Measurements from ENCODE around the gene HMGN1.
A peak's percentile ranks its signal among the peaks of the same experiment; 100 is the strongest.

Gene HMGN1

DNA sequence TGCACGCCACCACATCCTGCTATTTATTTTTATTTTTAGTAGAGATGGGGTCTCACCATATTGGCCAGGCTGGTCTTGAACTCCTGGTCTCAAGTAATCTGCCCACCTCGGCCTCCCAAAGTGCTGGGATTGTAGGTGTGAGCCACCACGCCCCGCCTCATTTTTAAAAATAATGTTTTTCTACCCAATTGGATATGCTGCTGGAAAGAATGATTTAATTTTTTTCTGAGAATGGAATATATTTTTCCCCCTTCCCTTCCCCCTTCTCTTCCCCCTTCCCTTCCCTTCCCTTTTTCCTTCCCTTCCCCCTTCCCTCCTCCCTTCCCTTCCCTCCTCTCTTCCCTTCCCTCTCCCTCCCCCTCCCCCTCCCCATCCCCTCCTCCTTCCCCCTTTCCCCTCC, 17.7 kb upstream of the HMGN1 start:
- no peak for DNase-seq

DNA sequence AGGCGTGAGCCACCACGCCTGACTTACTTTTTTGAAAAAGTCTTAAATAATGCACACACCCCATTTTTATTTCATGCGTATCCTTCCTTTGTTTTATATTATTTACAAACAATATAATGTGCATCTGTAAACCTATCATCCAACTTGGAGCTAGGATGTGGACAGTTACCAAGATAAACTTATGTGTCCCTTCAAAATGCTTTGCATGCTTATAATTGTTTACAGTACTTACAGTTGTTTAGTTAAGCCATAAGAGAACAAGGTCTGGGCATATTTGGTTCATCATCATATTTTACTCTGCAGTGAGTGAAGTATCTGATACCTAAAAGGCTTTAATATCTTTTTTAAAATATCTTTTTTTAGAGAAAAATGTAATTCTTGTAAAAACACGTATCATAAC, 16.1 kb upstream of the HMGN1 start:
- no peak for DNase-seq

DNA sequence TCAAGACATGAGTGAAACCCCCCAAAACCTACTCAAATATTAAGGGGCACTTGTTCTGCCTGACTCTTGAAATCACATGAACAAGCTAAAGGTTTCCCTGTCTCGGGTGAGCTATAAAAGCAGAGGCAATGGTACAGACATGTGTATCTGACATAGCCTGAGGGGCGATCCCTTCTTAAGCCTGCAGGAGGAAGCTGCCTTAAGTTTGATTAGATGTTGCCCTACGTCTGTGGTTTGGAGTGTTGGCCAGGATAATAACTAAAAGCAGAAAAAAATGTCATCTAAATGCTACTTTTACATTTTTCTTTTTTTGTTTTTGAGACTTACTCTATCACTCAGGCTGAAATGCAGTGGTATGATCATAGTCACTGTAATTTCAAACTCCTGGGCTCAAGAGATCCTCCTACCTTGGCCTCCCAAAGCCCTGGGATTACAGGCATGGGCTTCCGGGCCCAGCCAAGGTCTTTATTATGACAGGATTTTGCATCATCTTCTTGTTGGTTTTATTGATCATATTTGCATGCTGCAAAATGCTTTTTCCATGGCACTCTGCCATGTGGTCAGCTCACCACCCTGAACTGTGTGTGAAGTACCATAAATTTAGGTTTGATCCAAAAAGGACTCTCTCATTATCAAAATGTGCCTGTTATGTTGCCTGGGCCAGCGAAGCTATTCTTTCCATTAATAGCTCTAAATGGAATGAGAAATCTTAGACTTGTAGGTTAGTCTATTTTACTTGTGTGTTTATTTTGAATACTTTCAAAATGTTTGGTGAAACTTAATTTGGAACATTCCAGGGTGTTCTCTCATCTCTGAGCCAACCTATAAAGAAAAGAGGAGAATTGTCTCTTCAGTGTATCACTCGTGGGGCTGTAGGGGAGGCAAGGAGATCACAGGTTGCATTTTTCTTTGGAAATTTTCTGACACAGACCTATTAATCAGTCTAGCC, 15.0 kb upstream of the HMGN1 start:
- no peak for DNase-seq

DNA sequence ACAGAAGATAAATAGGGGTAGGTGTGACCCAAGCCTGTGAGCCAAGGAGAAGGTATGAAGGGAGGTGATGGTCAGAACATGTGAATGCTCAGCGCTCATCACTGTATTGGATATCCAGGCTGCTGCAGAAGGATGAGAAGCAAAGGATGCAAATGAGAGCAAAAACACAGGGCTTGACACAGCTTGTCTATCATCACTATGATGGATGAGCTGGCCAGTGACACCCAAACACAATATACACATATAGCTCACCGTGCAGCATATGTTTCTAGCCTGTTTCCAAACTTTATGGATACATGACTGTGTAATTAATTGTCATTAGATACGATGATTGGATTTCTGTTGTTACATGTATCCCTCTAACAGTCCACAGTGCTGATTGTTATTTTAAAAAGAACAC, 13.8 kb upstream of the HMGN1 start:
- DNase-seq = no peak

DNA sequence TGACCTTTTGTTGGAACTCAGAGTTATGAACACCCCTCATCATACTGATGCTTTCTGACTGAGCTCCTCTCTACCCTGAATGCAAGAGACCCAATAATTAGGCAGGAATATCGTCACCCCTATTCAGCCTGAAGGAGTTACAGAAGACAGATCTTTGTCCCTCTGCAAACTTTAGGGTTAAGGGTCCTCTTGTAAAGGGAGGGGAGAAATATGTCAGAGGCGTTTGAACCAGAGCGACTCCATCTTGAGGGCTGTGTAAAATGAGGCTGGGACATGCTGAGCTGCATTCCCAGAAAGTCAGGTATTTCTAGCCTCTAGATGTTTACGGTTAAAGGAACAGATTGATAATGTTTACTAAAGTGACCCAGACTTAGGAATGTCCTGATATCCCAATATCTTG, 10.5 kb upstream of the HMGN1 start:
- DNase-seq = no peak

DNA sequence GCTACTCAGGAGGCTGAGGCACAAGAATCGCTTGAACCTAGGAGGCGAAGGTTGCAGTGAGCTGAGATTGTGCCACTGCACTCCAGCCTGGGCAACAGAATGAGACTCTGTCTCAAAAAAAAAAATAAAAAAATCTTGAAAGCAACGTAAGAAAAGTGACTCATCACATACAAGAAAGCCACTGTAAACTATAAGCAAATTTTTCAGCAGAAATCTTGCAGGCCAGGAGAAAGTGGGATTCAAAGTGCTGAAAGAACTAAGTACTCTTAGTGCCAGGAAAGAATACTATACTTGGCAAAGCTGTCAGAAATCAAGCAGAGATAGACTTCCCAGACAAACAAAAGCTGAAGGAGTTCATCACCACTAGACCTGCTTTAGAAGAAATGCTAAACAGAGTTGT, 4.4 kb upstream of the HMGN1 start:
- no peak for DNase-seq

DNA sequence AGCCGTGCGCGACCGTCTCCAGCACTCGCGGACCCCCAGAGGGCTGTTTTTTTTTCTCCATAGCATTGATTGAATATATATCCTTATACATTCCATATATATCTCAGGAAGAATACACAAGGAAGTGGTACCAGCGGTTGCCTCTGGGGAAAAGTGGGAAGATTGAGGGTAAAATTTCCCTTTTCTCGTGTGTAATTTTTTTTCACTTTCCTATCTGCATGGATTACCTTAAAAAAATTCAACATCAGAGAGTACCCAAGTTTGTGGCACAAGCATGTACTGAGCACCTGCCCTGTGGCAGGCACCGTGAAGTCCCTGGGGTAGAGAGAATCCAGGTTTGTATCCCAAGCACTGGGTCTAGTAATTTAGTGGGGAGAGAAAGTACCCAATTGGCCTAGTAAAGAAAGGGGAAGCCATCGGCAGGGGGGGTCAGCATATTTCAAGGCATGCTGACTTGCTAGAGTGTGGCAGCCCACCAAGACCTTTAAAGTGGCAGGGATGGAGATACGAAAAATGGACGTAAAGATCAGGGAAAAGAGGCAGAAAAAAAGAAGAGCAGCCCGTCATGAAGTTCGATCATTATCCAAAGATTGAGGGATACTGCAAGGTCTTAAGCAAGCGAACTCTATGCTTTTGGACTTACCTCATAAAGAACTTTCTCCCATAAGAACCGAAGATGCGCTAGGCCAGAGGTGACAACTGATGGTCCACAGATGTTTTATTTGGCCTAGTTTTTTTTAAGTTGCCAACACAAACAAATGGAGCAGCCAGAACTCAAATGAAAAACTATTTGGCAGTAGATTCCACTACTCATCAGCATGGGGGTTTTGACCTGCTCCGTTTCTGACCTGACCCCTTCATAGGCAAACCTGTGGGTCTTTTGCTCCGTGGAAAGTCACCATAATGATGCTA, 1.5 kb upstream of the HMGN1 start:
- DNase-seq = no peak

DNA sequence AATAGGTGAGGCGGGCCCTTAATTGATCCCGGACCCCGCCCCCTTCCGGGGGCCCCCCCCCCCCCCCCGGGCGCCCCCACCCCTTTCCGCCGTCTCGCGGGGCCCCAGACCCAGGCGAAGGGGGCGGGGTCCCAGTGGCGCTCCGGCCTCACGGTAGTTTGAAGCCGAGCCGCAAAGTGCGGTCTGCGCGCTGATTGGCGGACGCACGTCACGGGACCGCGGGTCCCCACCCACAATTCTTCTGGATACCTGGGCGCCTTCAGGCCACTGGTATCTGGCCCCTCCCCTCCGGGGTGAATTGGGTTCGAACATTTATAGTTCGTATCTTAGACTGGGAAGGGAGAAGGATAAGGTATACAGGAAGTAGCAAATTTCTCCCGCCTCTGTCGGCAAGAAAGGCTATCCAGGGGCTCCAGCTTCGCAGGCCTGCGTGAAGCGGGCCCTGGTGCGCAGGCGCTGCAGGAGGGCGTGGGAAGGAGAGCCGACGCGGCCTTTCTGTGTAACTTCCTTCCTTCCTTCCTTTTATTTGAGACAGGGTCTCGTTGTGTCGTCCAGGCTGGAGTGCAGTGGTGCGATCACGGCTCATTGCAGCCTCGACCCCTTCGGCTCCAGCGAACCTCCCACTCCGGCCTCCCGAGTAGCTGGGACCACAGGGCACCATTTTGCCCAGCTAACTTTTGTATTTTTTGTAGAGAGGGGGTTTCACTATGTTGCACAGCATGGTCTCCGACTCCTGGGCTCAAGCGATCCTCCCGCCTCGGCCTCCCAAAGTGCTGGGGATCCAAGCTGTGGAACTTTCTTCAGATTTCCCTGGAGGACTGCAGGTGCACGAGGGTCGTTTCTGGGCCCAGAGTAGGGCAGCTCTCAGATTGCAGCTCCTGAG, 564 bp upstream of the HMGN1 start:
- peak; percentile 29 for DNase-seq

DNA sequence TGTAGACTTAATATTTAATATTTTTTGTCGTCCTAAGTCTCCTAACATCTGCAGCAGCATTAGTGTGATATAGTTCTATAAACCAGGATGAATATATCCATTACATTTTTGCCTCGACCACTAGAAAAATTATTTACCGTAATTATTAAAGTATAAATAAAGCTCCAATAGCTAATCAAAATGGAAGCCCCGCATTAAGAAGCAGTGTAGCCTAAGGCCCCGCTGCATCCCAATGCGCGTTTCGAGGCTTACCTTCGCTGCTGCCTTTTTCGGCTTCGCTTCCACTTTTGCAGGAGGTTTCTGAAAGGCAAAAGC, 891 bp downstream of the HMGN1 start:
- DNase-seq = no peak

DNA sequence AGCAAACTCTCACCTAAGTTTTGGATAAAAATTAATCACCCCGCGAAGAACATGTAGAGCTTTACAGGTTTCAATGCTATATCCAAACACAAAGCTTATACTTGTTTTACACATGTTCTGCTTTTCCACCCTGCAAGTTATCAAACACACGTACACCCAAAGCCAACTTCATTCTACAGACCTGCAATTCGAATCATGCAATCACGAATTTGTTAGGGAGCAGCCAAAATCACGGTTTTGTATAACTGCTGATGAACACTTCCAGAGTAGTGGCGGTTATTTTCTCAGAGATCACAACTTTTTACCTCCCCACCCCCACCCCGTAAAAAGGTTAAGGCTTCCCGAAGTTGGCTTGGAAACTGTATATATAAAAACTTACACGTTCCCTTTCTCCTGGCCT, 1.4 kb downstream of the HMGN1 start:
- no peak for DNase-seq

DNA sequence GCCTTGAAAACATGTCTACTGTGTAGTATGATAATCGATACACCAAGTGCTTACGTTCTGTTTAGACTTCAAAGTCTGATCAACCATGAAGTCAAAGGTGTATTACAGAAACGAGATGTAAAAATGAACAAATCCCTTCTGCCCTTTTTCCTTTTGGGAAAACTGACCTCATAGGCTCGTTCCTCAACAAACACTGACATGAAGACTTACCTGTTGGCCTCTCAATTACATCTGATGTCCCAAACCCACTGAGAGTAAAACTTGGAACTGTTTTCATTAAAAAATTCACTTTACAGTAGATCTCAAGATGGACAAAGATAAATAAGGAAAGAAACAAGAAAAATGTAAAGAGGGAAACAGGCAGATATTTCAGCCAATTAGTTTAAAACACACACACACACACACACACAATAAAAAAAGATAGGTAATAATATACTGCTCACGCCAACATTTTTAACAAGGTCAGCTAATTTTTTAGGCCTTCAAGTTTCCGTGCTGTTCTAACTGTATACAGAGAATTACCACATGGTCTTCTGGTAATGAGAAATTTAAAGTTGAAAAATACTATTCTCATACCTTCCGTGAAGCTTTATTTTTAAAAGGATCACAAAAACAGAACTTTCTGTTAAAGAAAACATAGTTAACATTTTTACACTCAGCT, 2.1 kb downstream of the HMGN1 start:
- DNase-seq = no peak

DNA sequence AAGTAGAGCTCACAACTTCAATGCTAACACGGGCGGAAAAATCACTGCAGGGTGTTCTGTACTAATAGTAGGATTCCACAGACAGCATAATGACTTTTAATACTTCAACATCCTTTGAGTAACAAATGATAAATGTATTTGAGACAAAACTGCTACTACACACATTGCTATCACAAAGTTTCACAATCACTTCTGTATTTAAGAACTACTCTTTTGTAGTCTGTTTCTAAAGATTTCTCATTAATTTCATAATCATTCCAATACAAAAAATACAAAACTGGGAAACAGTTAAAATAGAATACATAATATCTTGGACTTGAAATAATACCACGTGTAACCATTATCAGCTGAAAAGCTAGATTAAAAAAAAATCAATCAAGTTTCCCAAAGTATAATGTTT, 2.7 kb downstream of the HMGN1 start:
- no peak for DNase-seq

DNA sequence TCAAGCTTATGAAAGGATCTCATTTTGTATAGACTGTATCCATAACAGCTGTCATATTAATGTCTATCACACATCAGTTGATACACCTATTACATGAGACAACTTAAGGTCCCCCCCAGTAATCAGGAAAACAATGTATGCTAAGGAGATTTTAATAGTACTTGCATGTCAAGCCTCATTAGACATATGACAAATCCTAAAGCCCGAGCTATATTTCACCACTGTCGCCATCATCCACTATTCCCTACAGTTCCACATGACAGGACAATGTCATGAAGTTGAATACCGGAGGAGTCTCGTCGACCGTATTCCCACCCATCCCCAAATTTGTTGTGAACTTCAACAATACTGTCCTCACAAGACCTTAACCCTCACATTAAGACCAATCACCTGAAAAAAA, 3.4 kb downstream of the HMGN1 start:
- DNase-seq = no peak

DNA sequence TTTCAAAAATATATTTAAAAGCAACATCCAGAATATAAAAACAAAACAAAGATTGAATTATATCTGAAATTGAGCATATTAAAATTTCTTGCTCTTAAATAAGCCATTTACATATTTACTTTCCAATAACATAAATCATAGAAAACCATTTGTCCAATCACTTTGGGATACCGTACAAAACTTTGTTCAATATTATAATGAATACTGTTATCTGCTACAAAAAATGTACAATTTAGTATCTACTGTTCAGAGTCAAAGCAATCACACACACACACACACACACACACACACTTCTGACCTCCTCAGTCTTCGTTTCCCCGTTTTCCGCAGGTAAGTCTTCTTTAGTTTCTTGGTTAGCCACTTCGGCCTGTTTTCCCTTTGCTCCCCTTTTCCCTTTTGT, 4.0 kb downstream of the HMGN1 start:
- DNase-seq = no peak

DNA sequence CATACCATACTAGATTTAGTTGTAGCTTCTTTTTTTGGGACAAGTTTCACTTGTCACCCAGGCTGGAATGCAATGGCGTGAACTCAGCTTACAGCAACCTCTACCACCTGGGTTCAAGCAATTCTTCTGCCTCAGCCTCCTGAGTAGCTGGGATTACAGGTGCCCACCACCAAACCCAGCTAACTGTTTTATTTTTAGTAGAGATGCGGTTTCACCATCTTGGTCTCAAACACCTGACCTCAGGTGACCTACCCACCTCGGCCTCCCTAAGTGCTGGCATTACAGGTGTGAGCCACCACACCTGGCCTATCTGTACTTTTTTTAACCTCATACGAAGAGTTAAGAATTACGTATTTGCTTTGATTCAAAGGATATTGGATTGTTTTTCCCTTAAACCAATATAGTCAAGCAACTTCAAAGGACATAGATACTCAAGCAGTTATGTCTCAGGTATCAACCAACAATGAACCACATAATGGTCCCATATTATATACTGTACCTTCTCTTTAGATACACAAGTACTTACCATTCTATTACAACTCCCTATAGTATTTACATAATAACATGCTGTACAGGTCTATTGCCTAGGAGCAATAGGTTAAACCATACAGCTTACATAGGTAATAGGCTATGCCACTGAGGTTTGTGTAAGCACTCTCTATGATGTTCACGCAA, 7.5 kb downstream of the HMGN1 start:
- no peak for DNase-seq

DNA sequence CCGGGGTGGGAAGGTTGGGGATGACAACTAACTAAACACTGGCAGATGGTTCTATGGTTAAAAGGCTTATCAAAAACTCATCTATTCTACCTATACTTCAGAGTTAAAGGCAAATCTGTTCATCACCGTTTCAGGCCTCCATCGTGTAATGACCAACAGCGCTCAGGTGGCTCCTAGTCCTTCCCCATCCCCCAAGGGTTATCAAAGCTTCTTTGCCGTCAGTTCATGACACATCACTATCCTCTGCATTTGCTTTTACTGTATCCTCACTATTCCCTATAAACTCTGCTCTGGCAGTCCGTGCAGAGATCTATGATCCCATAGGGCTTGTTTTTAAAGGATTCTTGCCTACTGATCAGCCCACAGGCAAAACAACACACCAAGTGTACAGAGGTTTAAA, 8.2 kb downstream of the HMGN1 start:
- DNase-seq = no peak

DNA sequence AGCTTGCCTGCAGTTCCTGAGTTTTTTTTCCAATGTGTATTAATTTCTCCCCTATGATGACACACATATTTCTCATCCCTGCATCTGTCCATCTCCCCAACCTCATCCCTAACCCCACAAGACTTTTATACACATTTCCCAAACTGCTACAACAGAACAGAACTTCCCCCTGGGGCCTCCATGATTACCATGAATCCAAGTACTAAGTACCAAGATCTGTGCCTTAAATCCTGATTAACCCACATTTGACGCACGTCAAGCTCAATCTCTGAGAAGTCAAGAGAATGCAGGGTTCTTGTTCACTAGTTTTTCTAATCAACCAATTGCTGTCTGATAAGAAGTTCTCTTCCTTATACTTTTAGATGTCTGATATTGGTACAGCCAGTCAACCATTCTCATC, 9.7 kb downstream of the HMGN1 start:
- DNase-seq = no peak

DNA sequence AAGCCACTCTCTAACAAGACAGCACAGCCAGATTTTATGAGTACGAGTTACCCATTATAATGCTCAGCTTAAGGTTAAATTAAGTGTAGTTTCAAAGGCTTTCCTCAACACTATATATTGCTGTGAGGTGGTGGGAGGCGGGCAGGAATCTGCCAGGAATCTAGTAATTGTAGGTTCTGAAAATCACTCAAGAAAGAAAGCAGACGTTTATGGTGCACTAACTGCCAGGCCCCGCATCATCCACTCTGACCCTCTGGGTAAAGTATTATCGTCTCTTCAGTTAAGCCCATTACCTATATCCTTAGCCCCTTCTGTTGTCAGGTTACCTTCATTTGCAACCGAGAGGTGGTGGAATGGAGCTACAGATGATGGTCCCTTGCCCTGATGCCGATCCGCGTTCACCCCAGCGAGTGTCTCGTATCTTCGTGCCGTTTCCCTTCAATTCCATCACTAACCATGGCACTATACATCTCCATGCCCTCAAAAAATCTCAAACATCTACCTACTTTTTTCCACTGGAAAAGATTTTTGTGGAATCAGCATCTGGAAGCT, 12.4 kb downstream of the HMGN1 start:
- no peak for DNase-seq

DNA sequence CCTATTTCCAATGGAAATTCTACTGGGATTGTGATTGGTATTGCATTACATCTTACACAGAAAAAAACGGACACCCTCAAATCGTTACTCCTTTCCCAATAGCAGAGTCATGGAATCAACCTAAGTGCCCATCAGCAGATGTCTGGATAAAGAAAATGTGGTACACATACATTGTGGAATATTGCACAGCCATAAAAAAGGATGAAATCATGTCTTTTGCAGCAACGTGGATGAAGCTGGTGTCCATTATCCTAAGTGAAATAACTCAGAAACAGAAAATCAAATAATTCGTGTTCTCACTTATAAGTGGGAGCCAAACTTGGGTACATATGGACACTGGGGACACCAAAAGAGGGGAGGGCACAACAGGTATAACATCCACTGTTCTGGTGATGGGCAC, 14.3 kb downstream of the HMGN1 start:
- DNase-seq = no peak

DNA sequence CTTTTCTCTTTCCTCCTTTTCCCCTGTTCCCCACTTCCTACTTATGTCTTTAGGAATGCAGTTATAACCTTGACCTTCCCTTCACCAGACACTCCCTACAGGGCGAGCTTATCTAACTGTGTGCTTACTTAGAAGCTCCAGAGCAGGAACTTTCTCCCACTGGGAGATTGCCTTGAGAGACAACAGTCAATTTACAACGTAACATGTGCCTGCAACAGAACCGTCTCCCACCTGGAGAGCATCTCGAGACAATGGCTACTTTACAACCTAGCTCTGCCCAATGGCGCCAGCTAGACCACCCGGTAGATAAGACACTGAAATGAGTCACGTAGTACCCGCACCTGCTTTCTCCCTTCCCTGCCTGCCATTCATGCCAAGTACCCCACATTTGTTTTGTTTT, 16.7 kb downstream of the HMGN1 start:
- no peak for DNase-seq

DNA sequence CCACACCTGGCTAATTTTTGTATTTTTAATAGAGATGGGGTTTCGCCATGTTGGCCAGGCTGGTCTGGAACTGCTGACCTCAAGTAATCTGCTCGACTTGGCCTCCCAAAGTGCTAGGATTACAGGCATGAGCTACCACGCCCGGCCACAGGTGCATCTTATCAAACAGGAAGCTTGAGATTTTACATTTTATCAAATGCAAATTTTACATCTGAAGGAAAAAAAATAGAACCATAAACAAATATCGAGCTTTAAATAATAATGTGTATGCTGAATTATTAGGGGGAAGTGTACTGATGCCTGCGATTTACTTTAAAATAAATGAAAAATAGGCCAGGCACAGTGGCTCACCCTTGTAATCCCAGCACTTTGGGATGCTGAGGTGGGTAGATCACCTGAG, 18.9 kb downstream of the HMGN1 start:
- DNase-seq = no peak

DNA sequence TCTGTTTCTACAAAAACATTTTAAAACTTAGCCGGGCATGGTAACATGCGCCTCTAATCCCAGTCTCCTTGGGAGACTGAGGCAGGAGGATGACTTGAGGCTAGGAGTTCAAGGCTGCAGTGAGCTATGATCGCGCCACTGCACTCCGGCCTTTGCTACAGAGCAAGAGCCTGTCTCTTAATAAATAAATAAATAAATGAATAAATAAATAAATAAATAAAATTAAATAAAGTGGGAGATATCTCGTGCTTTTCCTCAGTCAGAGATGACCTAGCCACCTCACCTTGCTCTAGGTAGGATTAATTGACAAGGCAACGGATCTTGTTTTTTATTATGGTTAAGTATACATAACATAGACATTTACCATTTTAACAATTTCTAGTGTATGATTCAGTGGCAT, 21.2 kb downstream of the HMGN1 start:
- DNase-seq = no peak

Data from cortex of kidney (tissue), 1 donor.